Brain microvascular endothelial cell (primary cell): ENCODE data around the gene POLD3.
A peak's percentile ranks its signal among the peaks of the same experiment; 100 is the strongest.

Experiments used
- DNase-seq: peaks from one replicate; pipeline ENCODE4 v3.0.0-alpha.2; 2020
- H3K27ac ChIP-seq: fragments of 250-450 bp; sonication (Bioruptor Pico); 2 replicates; pipeline ENCODE4 v1.5.1; 2020; ENCODE audit warnings: mild to moderate bottlenecking, moderate library complexity
- H3K27me3 ChIP-seq: fragments of 250-450 bp; sonication (Bioruptor Pico); replicated peaks from 2 replicates; pipeline ENCODE4 v1.5.1; 2020; ENCODE audit warnings: mild to moderate bottlenecking
- H3K36me3 ChIP-seq: fragments of 250-450 bp; sonication (Bioruptor Pico); replicated peaks from 2 replicates; pipeline ENCODE4 v1.5.1; 2020; ENCODE audit warnings: mild to moderate bottlenecking
- H3K4me3 ChIP-seq: 2 replicates; pipeline ENCODE4 v1.5.1; 2011; ENCODE audit warnings: low read depth, mild to moderate bottlenecking, control low read depth, low read length, moderate library complexity
- in situ Hi-C: cut with HindIII; loops from 2 replicates; pipeline ENCODE4 v1.10.0; 2017; ENCODE audit warnings: low sequenced_read_pairs, low pct_ligation_motif_present
- TF ChIP-seq, protein P1 (sequence below): IDR thresholded peaks from 2 replicates; pipeline ENCODE4 v1.5.1; 2011; ENCODE audit warnings: low read depth, mild to moderate bottlenecking, moderate library complexity, low read length, control low read depth, inconsistent platforms; ENCODE audit errors: missing control alignments

The POLD3 gene

DNA sequence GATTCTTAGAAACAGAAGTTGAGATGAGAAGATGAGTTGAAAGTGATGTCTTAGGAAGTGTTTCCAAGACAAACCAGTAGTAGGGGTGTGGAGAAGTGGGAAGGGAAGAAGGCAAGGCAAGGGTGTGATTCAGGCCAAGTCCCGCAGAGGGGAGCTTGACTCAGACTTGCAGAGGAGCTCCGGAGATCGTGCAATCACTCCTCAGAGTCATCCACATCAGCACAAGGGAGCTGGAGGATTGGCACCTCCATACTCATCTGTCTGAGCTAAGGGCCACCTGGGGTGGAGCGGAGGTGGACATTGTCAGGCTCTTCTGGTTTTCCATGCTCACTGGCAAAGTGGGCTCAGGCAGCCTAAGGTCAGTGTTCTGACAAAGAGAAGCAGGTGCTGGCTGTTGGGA is 94.4 kb downstream of the POLD3 start:
- Histone ChIP-seq H3K27ac (no peak overlapping the region), H3K27me3 (no peaks in the 10 kb centered on the region), H3K36me3 (no peaks in the 10 kb centered on the region), H3K4me3 (no peak overlapping the region)
- in situ Hi-C loops: no loop called here
- TF ChIP-seq, protein P1, sequence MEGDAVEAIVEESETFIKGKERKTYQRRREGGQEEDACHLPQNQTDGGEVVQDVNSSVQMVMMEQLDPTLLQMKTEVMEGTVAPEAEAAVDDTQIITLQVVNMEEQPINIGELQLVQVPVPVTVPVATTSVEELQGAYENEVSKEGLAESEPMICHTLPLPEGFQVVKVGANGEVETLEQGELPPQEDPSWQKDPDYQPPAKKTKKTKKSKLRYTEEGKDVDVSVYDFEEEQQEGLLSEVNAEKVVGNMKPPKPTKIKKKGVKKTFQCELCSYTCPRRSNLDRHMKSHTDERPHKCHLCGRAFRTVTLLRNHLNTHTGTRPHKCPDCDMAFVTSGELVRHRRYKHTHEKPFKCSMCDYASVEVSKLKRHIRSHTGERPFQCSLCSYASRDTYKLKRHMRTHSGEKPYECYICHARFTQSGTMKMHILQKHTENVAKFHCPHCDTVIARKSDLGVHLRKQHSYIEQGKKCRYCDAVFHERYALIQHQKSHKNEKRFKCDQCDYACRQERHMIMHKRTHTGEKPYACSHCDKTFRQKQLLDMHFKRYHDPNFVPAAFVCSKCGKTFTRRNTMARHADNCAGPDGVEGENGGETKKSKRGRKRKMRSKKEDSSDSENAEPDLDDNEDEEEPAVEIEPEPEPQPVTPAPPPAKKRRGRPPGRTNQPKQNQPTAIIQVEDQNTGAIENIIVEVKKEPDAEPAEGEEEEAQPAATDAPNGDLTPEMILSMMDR: peak; percentile 47
- peak; percentile 74 for DNase-seq

GRCh38 chr11:74687237-74688023 is 95.0 kb downstream of the POLD3 start:
- no peaks in the 10 kb centered on the region for H3K27me3 ChIP-seq
- in situ Hi-C loops: no loop called here
- DNase-seq: no peak
- no peak overlapping the region for H3K4me3 ChIP-seq
- TF ChIP-seq, protein P1: no peak
- H3K27ac ChIP-seq: no peak overlapping the region
- H3K36me3 ChIP-seq: no peaks in the 10 kb centered on the region

- peak; percentile 41 for DNase-seq
- H3K4me3 ChIP-seq: no peak overlapping the region
- TF ChIP-seq, protein P1: no peak
- H3K27ac ChIP-seq: no peak overlapping the region
- H3K36me3 ChIP-seq: no peaks in the 10 kb centered on the region
- no peaks in the 10 kb centered on the region for H3K27me3 ChIP-seq
- in situ Hi-C loops: no loop called here
Measured at GRCh38 chr11:74689666-74690065, 97.3 kb downstream of the POLD3 start.

- in situ Hi-C loops: no loop called here
Measured at GRCh38 chr11:74691755-74692154, 99.4 kb downstream of the POLD3 start.

More at GRCh38 chr11:74691755-74692154, 99.4 kb downstream of the POLD3 start:
- Histone ChIP-seq H3K36me3 (no peaks in the 10 kb centered on the region), H3K4me3 (no peak overlapping the region), H3K27me3 (no peaks in the 10 kb centered on the region), H3K27ac (no peak overlapping the region)
- no peak for DNase-seq
- TF ChIP-seq, protein P1: no peak
